Lower lobe of right lung (tissue), 2 donors: ENCODE results near the gene RFTN2. TPM values are rescaled to one million over a fixed set of nuclear protein-coding genes. Genes with fewer than 3 reads are reported as not detected.
"Not testable (repeated sequence)": the region's sequence is repeated elsewhere in the genome, so short reads cannot be mapped to it uniquely, and the experiment has no call there.

Source experiments
- ATAC-seq, 2 donors: fragments of 200-7000 bp; cut with Tn5 transposase; one replicate each; pipeline ENCODE4 v1.9.1; 2020 to 2022; ENCODE audit warnings: mild to moderate bottlenecking in 2 of 2, moderate library complexity in 2 of 2
- DNase-seq: peaks from one replicate; pipeline ENCODE4 v3.0.0-alpha.2; 2020
- H3K27ac ChIP-seq: fragments of 200-600 bp; one replicate; pipeline ENCODE4 v1.8.0; 2022
- H3K27me3 ChIP-seq: fragments of 200-600 bp; one replicate; pipeline ENCODE4 v1.8.0; 2022; ENCODE audit warnings: low read depth
- H3K36me3 ChIP-seq: fragments of 200-600 bp; one replicate; pipeline ENCODE4 v1.8.0; 2022; ENCODE audit warnings: mild to moderate bottlenecking
- H3K4me1 ChIP-seq: fragments of 200-600 bp; one replicate; pipeline ENCODE4 v1.8.0; 2022
- H3K4me3 ChIP-seq: fragments of 200-600 bp; one replicate; pipeline ENCODE4 v1.8.0; 2022; ENCODE audit warnings: mild to moderate bottlenecking
- H3K9me3 ChIP-seq: fragments of 200-600 bp; one replicate; pipeline ENCODE4 v1.8.0; 2022
- CTCF ChIP-seq: fragments of 200-600 bp; IDR thresholded peaks from one replicate; pipeline ENCODE4 v1.8.0; 2022; ENCODE audit warnings: antibody characterized with exemption, mild to moderate bottlenecking
- intact Hi-C: fragments of 100-400 bp; cut with DNase I; formaldehyde crosslinking; loops from one replicate; pipeline ENCODE4 v1.11.0; 2022
- total RNA-seq: library from RNA; stranded (reverse); fragmentation: NEBNext Ultra II Directional; extraction: Animal tissue kit (Norgen Biotek cat#: 25700); gene quantifications from one replicate; pipeline ENCODE4 v1.2.1, GENCODE V29; 2021
- donor health status: DM: no; HTN: yes; CAD: no; lungs with severe emphysema.

Gene RFTN2
- total RNA-seq, 1 donor from 2014 or later: 4.3 TPM

GRCh38 chr2:197560146-197560665 is 115.2 kb downstream of the RFTN2 start:
- ATAC-seq: no peak
- Histone ChIP-seq H3K36me3 (peaks cover 10% of the 10 kb centered on the region), H3K4me3 (no peak overlapping the region), H3K4me1 (peaks cover 11% of the 10 kb centered on the region), H3K27me3 (no peaks in the 10 kb centered on the region), H3K27ac (no peak overlapping the region), H3K9me3 (no peaks in the 10 kb centered on the region)
- intact Hi-C loops: no loop called here
- TF ChIP-seq CTCF: no peak
- no peak for DNase-seq

- ATAC-seq (no peak), DNase-seq (no peak)
- no peaks in the 10 kb centered on the region for H3K27me3 ChIP-seq
- H3K4me1 ChIP-seq: peaks cover 11% of the 10 kb centered on the region
- intact Hi-C loops: no loop called here
- no peaks in the 10 kb centered on the region for H3K9me3 ChIP-seq
- H3K27ac ChIP-seq: no peak overlapping the region
- no peak overlapping the region for H3K4me3 ChIP-seq
- TF ChIP-seq CTCF: no peak
- H3K36me3 ChIP-seq: peaks cover 16% of the 10 kb centered on the region
Measured at GRCh38 chr2:197559681-197560080, 115.7 kb downstream of the RFTN2 start.

GRCh38 chr2:197558393-197558792 is 117.0 kb downstream of the RFTN2 start:
- Histone ChIP-seq H3K4me1 (peaks cover 11% of the 10 kb centered on the region), H3K36me3 (peaks cover 28% of the 10 kb centered on the region), H3K27me3 (no peaks in the 10 kb centered on the region), H3K9me3 (no peaks in the 10 kb centered on the region), H3K4me3 (no peak overlapping the region), H3K27ac (no peak overlapping the region)
- no peak for DNase-seq
- TF ChIP-seq CTCF: no peak
- no peak for ATAC-seq
- intact Hi-C loops: no loop called here

- intact Hi-C loops: no loop called here
- no peak overlapping the region for H3K27ac ChIP-seq
- peaks cover 11% of the 10 kb centered on the region for H3K4me1 ChIP-seq
- no peaks in the 10 kb centered on the region for H3K27me3 ChIP-seq
- ATAC-seq (peak; percentile 35 to 62), DNase-seq (no peak)
- TF ChIP-seq CTCF: no peak
- no peaks in the 10 kb centered on the region for H3K9me3 ChIP-seq
- no peak overlapping the region for H3K4me3 ChIP-seq
- peaks cover 45% of the 10 kb centered on the region for H3K36me3 ChIP-seq
Measured at GRCh38 chr2:197556456-197556855, 118.9 kb downstream of the RFTN2 start.

- TF ChIP-seq CTCF: no peak
- no peaks in the 10 kb centered on the region for H3K9me3 ChIP-seq
- H3K4me1 ChIP-seq: peaks cover 11% of the 10 kb centered on the region
- no peak overlapping the region for H3K27ac ChIP-seq
- H3K27me3 ChIP-seq: no peaks in the 10 kb centered on the region
- H3K4me3 ChIP-seq: no peak overlapping the region
- H3K36me3 ChIP-seq: peaks cover 55% of the 10 kb centered on the region
- DNase-seq (no peak), ATAC-seq (no peak)
- intact Hi-C loops: no loop called here
Measured at GRCh38 chr2:197555467-197555866, 119.9 kb downstream of the RFTN2 start.

- ATAC-seq, H3K4me1 ChIP-seq, DNase-seq, intact Hi-C loops, H3K9me3 ChIP-seq, H3K27ac ChIP-seq, H3K27me3 ChIP-seq, H3K4me3 ChIP-seq: not testable (repeated sequence)
- peaks cover 76% of the 10 kb centered on the region for H3K36me3 ChIP-seq
Measured at GRCh38 chr2:197551260-197551659, 124.1 kb downstream of the RFTN2 start.
